Kasumi-1 (cell line): ENCODE results near the gene LIMK2.
A peak's percentile ranks its signal among the peaks of the same experiment; 100 is the strongest.
"Not testable (repeated sequence)": the region's sequence is repeated elsewhere in the genome, so short reads cannot be mapped to it uniquely, and the experiment has no call there.

Source experiments
- DNase-seq, 2 experiments: peaks; one replicate each; lab custom pipeline; 2025; lab: John Stamatoyannopoulos, UW

The LIMK2 gene

GRCh38 chr22:31211862-31212730 lies at the start of gene LIMK2:
Gene LIMK2, plus strand, starts transcription at chr22:31212298. Its CDS starts 111 bp downstream, at chr22:31212409.
- DNase-seq: peak; percentile 85 to 87

- no peak for DNase-seq
These were observed 41.1 kb upstream of the LIMK2 start for GRCh38 chr22:31170971-31171370.

GRCh38 chr22:31171734-31172133 lies 40.4 kb upstream of the LIMK2 start:
- not testable (repeated sequence) for DNase-seq

- DNase-seq: no peak
These were observed 38.5 kb upstream of the LIMK2 start for GRCh38 chr22:31173386-31174145.

- no peak for DNase-seq
These were observed 35.2 kb upstream of the LIMK2 start for GRCh38 chr22:31176923-31177322.

- no peak for DNase-seq
These were observed 34.5 kb upstream of the LIMK2 start for GRCh38 chr22:31177420-31178162.

- no peak for DNase-seq
These were observed 33.2 kb upstream of the LIMK2 start for GRCh38 chr22:31178859-31179258.

GRCh38 chr22:31179345-31179744 lies 32.8 kb upstream of the LIMK2 start:
- DNase-seq: no peak

- DNase-seq: no peak
These were observed 28.1 kb upstream of the LIMK2 start for GRCh38 chr22:31184015-31184414.

GRCh38 chr22:31185056-31185455 lies 27.0 kb upstream of the LIMK2 start:
- DNase-seq: no peak

- DNase-seq: no peak
These were observed 24.5 kb upstream of the LIMK2 start for GRCh38 chr22:31187627-31188026.

- no peak for DNase-seq
These were observed 19.6 kb upstream of the LIMK2 start for GRCh38 chr22:31192513-31192912.

GRCh38 chr22:31193092-31193491 lies 19.0 kb upstream of the LIMK2 start:
- DNase-seq: no peak

GRCh38 chr22:31194681-31195080 lies 17.4 kb upstream of the LIMK2 start:
- DNase-seq: not testable (repeated sequence)

GRCh38 chr22:31199187-31199586 lies 12.9 kb upstream of the LIMK2 start:
- DNase-seq: no peak

GRCh38 chr22:31204352-31204984 lies 7.6 kb upstream of the LIMK2 start:
- DNase-seq: not testable (repeated sequence)

GRCh38 chr22:31205059-31205458 lies 7.0 kb upstream of the LIMK2 start:
- DNase-seq: not testable (repeated sequence)

- not testable (repeated sequence) for DNase-seq
These were observed 5.6 kb upstream of the LIMK2 start for GRCh38 chr22:31206460-31206859.

- DNase-seq: no peak
These were observed 5.0 kb upstream of the LIMK2 start for GRCh38 chr22:31206896-31207687.

GRCh38 chr22:31210556-31211421 lies 1.3 kb upstream of the LIMK2 start:
- DNase-seq: no peak
